Peyer's patch (tissue), 4 donors: Measurements from ENCODE around the gene NFKB1. TPM values are rescaled to one million over a fixed set of nuclear protein-coding genes. Genes with fewer than 3 reads are reported as not detected.

Source experiments
- DNase-seq, 3 donors: peaks; one replicate each; pipeline ENCODE4 v3.0.0-alpha.2; 2017 to 2019
- H3K27ac ChIP-seq, 4 donors: fragments of 200-600 bp; sonication (generic); one replicate each; pipeline ENCODE4 v1.5.1; 2016 to 2019
- H3K27me3 ChIP-seq, 2 donors: fragments of 200-600 bp; sonication (generic); one replicate each; pipeline ENCODE4 v1.5.1; 2019
- H3K36me3 ChIP-seq, 3 donors: fragments of 200-600 bp; sonication (generic); one replicate each; pipeline ENCODE4 v1.5.1; 2016 to 2019
- H3K4me1 ChIP-seq, 4 donors: fragments of 200-600 bp; sonication (generic); one replicate each; pipeline ENCODE4 v1.5.1; 2016 to 2019
- H3K4me3 ChIP-seq, 4 donors: fragments of 200-600 bp; sonication (generic); 1 replicate in 3 of 4; 2 replicates in 1 of 4; pipeline ENCODE4 v1.5.1; 2016 to 2019; ENCODE audit warnings: mild to moderate bottlenecking in 1 of 4
- H3K9me3 ChIP-seq, 4 donors: fragments of 200-600 bp; sonication (generic); one replicate each; pipeline ENCODE4 v1.5.1; 2016 to 2019; ENCODE audit warnings: mild to moderate bottlenecking in 1 of 4
- POLR2A ChIP-seq, 2 donors: fragments of 450-650 bp; IDR thresholded peaks; one replicate each; pipeline ENCODE4 v1.5.1; 2017; ENCODE audit warnings: antibody characterized with exemption in 2 of 2, mild to moderate bottlenecking in 2 of 2, moderate library complexity in 2 of 2
- total RNA-seq, 4 donors: library from RNA; depleted of rRNA; stranded (reverse); fragments of >200 nt; gene quantifications; one replicate each; pipeline ENCODE4 v1.1.0, GENCODE V29; 2016
- TF ChIP-seq, protein P1 (sequence below), 6 experiments: fragments of 450-650 bp in 4 of 6; fragments of 200-600 bp in 2 of 6; sonication (generic) in 1 of 6; IDR thresholded peaks; one replicate each; pipeline ENCODE4 v1.5.1; 2017 to 2019; ENCODE audit warnings: antibody characterized with exemption in 6 of 6, mild to moderate bottlenecking in 3 of 6, moderate library complexity in 1 of 6

The NFKB1 gene
- total RNA-seq, 4 donors from 2014 or later: 20.7 to 58.6 (median 24.5) TPM

DNA sequence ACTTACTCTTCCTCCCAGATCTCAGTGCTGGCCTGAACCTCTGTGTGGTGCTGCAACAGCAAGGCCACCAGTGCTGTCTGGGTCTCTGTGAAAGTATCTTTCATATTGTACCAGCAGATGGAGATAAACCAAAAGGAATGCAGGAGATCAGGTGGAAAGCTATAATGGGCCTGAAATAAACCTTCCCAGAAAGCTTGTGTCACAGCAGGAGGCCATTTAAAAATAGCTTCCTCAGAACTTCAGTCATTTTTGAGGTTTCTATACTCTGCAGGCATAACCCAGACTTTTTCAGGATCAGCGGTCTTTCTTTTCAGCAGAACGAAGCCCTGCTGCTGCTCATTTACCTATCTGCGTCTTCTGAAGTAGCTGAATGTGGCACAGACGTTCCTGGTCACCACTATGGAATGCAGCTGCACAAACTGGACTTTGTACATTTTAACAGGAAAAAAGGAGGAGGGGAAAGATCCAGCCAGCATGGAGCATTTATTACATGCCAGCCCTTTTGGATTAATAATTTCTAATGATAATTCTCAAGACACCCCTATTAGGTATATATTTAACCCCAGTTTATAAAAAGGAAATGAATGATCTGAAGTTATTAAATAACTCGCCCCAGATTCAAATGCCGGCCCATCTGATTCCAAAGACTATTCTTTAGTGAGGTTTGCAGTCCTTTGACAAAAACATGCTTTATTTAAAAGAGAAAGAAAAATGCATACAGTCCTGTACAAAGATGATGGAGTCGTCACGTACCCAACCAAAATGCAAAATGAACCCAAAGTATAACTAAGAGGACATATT, 119.7 kb downstream of the NFKB1 start:
- Histone ChIP-seq H3K27me3 (no peaks in the 10 kb centered on the region), H3K27ac (peak overlapping the region in 3 of 4 donors; percentile 40 to 68 (median 61)), H3K9me3 (no peaks in the 10 kb centered on the region), H3K4me3 (peak overlapping the region in 2 of 4 donors; percentile 35 to 37), H3K4me1 (peaks cover 0 to 15% (median 0%) of the 10 kb centered on the region in 4 donors), H3K36me3 (peaks cover 0 to 9% (median 0%) of the 10 kb centered on the region in 3 donors)
- DNase-seq: peak in 1 of 3 donors; percentile 66
- TF ChIP-seq POLR2A (IDR thresholded peaks at IDR 0.05): peak in 1 of 2 donors; percentile 11
- TF ChIP-seq, protein P1, sequence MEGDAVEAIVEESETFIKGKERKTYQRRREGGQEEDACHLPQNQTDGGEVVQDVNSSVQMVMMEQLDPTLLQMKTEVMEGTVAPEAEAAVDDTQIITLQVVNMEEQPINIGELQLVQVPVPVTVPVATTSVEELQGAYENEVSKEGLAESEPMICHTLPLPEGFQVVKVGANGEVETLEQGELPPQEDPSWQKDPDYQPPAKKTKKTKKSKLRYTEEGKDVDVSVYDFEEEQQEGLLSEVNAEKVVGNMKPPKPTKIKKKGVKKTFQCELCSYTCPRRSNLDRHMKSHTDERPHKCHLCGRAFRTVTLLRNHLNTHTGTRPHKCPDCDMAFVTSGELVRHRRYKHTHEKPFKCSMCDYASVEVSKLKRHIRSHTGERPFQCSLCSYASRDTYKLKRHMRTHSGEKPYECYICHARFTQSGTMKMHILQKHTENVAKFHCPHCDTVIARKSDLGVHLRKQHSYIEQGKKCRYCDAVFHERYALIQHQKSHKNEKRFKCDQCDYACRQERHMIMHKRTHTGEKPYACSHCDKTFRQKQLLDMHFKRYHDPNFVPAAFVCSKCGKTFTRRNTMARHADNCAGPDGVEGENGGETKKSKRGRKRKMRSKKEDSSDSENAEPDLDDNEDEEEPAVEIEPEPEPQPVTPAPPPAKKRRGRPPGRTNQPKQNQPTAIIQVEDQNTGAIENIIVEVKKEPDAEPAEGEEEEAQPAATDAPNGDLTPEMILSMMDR (IDR thresholded peaks at IDR 0.05): peak; percentile 13 to 87 (median 58)

DNA sequence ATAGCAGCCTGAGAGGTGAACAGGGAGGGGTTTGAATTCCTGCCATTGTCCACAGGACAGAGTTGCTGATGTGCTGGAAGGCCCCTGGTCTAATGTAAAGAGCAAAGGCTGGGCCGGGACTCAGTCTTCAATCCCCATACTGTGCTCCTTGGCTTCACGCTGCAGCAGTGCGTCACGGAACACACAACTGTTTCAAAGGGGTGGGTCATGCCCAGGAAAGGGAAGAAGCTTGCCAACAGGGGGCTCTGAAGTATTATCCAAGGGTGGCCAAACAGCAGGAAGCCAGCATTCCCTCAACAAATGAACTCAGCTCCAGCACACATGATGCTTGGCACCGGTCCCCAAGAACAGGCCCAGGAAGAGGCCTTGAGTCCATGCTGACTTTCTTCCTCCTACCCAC, 122.5 kb downstream of the NFKB1 start:
- DNase-seq: no peak
- Histone ChIP-seq H3K4me3 (no peak overlapping the region), H3K27me3 (no peaks in the 10 kb centered on the region), H3K36me3 (no peaks in the 10 kb centered on the region), H3K27ac (no peak overlapping the region), H3K4me1 (peaks cover 0 to 15% (median 0%) of the 10 kb centered on the region in 4 donors), H3K9me3 (no peaks in the 10 kb centered on the region)
- TF ChIP-seq, protein P1 (IDR thresholded peaks at IDR 0.05): no peak
- no peak for TF ChIP-seq POLR2A (IDR thresholded peaks at IDR 0.05)

DNA sequence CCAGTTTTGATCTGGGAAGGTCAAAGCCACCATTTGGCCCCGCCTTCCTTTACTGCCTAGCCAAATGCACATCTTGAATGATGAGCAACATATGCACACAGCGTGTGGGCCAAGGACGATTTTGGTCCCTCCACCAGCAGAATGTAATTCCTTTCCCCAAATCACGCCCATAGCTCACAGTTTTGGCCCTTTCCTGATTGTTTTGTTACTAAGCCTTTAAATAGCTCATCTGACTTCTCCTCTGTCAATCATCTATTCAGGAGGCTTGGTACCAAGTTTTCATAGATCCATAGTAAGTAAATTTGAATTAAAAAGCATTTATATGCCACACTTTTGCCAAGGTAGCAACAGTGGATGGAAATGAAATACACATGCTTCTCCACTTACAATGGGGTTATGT, 123.3 kb downstream of the NFKB1 start:
- H3K9me3 ChIP-seq: no peaks in the 10 kb centered on the region
- H3K4me3 ChIP-seq: no peak overlapping the region
- H3K4me1 ChIP-seq: peaks cover 0 to 14% (median 0%) of the 10 kb centered on the region in 4 donors
- TF ChIP-seq, protein P1 (IDR thresholded peaks at IDR 0.05): no peak
- TF ChIP-seq POLR2A (IDR thresholded peaks at IDR 0.05): no peak
- H3K27me3 ChIP-seq: no peaks in the 10 kb centered on the region
- no peaks in the 10 kb centered on the region for H3K36me3 ChIP-seq
- H3K27ac ChIP-seq: no peak overlapping the region
- no peak for DNase-seq

DNA sequence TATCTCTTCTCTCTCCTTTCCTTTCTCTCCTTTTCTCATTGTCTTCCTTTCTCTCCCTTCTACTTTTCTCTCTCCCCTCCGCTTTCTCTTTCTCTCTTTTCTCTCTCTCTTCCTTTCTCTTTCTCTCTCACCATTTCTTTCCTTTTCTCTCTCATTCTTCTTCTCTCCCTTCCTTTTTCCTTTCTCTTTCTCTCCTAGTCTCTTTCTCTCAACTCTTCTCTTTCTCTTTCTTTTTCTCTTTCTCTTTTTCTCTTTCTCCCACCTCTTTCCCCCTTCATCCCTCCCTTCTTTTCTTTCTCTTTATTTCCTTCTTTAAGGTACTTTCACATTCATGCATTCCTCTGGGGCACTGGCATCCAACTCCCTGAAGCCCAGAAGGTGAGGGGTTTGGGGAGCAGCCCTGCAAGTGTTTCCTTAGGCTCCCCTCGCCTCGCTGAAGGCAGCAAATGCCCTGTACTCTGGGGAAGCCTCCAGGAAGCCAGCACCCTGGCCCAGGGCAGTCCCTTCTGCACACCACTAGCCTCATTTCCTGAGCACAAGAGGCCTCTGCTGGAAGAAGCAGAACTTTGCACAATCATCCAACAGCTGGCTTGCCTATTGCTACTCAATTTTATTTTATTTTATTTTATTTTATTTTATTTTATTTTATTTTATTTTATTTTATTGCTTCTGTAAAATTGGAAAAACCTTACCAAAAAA, 124.2 kb downstream of the NFKB1 start:
- TF ChIP-seq POLR2A (IDR thresholded peaks at IDR 0.05): no peak
- TF ChIP-seq, protein P1 (IDR thresholded peaks at IDR 0.05): peak in 4 of 6 experiments; percentile 25 to 47 (median 38)
- DNase-seq: peak in 2 of 3 donors; percentile 33 to 73

DNA sequence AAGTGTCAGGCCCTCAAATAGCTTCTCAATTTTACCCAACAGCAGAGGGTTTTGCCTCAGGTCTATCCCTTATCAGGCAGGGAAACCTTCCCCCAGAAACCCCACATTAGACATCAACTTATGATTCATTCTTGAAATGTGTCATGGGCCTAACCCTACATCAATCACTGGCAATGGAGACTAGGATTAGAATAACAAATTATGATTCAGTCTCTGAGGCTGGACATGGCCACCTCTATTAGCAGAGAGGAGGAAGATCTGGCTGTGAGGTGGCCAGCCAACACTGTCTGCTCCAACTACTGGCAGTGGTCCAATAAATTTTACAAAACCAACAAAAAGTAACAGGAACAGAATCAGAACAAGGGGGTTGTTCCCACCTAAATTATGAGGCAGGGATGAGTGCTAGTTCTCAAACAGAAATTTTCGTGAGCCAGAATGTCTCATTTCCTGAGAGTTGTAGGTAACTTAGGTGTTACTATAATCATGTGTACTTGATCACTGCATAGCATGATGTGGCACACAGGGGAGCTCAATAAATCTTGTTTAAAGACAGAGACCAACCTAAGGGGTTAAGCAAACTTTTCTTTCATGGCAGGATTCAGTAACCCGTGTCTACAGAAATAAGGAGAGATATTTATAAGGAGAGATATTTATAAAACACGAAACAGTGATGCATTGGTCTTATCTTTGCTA, 126.8 kb downstream of the NFKB1 start:
- Histone ChIP-seq H3K27ac (no peak overlapping the region), H3K4me3 (no peak overlapping the region), H3K4me1 (peaks cover 0 to 3% (median 0%) of the 10 kb centered on the region in 4 donors), H3K27me3 (no peaks in the 10 kb centered on the region), H3K36me3 (peaks cover 0 to 12% (median 0%) of the 10 kb centered on the region in 3 donors), H3K9me3 (no peaks in the 10 kb centered on the region)
- no peak for TF ChIP-seq POLR2A (IDR thresholded peaks at IDR 0.05)
- TF ChIP-seq, protein P1 (IDR thresholded peaks at IDR 0.05): no peak
- DNase-seq: no peak

More for the DNA sequence above, 124.2 kb downstream of the NFKB1 start:
- Histone ChIP-seq H3K27me3 (no peaks in the 10 kb centered on the region), H3K27ac (no peak overlapping the region), H3K4me1 (peaks cover 0 to 9% (median 0%) of the 10 kb centered on the region in 4 donors), H3K36me3 (no peaks in the 10 kb centered on the region), H3K4me3 (no peak overlapping the region), H3K9me3 (no peaks in the 10 kb centered on the region)
